Measurements from ENCODE around the gene OR2T33.
"Not testable (repeated sequence)": the region's sequence is repeated elsewhere in the genome, so short reads cannot be mapped to it uniquely, and the experiment has no call there.

Gene OR2T33, protein sequence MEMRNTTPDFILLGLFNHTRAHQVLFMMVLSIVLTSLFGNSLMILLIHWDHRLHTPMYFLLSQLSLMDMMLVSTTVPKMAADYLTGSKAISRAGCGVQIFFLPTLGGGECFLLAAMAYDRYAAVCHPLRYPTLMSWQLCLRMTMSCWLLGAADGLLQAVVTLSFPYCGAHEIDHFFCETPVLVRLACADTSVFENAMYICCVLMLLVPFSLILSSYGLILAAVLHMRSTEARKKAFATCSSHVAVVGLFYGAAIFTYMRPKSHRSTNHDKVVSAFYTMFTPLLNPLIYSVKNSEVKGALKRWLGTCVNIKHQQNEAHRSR

DNA sequence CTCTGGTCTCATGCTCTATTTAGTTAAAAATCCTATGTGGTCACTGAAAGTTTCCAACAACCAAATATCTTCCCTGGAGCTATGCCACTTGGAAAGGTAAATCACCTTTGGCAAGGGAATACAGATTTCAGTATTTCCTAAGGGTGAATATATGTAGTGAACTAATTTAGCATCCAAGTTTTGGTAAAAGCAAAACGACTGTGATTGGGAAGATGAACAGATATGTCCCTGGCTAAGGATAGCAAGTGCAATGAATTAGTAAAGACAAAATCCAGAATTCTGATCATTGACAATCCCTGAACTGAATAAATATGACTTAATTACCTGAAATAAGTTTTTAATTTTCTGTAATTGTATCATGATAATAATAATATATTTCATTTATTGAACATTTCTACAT is at the start of gene OR2T33:
Gene OR2T33 (minus strand): TSS at position 101 of the 400 bp plus-strand sequence. CDS start 4,162 bp downstream, outside the sequence.
- DNase-seq, result no peak

DNA sequence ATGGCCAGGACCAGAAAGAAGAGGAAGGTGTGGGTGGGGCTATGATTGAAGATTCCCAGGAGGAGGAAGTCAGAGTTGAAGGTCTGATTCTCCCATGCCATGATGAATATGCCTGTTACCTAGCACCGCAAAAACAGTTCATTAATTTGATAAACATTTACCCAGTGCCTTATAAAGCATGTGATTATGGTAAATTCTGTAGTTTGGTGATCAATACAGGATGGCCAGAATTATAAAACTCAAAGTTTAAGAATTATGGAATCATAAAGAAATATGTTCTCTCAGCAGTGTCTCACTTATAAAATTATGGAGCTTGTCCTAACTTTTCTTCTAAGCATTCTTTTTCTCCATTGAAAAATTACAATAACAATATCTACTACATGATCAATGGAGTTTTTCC is 46.7 kb upstream of the OR2T33 start, which contains the start of gene OR2M7:
Gene OR2M7 (minus strand): TSS at position 101 of the 400 bp plus-strand sequence. CDS start 0 bp downstream, at position 101.
- no peak for DNase-seq

DNA sequence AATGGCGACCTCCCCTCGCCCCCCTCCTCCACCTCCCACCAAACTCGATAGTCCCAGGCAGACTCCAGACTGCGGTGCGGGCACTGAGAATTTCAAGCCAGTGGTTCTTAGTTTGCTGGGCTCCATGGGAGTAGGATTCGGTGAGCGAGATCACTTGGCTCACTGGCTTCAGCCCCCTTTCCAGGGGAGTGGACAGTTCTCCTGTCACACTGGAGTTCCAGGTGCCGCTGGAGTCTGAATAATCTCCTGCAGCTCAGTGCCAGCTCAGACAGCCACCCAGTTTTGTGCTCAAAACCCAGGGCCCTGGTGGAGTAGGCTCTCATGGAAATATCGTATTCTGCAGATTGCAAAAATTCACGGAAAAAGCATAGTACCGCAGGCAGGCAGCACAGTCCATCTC is 39.0 kb upstream of the OR2T33 start:
- DNase-seq, result no peak

DNA sequence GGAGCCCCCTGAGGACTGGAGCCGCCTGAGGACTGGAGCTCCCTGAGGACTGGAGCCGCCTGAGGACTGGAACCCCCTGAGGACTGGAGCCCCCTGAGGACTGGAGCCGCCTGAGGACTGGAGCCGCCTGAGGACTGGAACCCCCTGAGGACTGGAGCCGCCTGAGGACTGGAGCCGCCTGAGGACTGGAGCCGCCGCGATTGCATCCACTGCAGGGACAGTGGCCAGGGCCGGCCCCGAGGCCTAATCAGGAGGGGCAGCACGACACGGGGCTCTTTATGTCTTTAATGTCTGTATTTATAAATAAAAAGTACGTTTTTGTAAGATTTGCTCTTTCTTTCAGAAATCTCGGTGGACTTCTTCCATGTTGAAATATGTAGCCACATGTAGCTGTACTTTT is 29.0 kb upstream of the OR2T33 start:
- DNase-seq, result not testable (repeated sequence)

DNA sequence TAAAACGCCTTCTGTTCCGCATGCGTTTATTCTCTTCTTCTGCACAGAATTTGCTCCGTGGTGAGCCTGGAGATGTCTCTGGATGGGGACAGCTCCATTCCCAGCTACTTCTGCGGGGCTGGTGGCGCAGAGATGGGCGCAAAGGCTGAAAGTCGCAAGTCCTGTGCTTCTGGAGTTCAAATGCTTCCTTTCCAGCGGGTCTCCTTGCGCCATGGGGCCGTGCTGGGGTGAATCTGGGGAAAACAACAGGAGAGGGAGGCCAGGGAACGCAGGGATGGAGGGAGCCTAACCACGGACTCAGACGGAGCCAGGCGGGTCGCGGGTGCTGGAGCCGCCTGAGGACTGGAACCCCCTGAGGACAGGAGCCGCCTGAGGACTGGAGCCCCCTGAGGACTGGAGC is 28.3 kb upstream of the OR2T33 start:
- no peak for DNase-seq

DNA sequence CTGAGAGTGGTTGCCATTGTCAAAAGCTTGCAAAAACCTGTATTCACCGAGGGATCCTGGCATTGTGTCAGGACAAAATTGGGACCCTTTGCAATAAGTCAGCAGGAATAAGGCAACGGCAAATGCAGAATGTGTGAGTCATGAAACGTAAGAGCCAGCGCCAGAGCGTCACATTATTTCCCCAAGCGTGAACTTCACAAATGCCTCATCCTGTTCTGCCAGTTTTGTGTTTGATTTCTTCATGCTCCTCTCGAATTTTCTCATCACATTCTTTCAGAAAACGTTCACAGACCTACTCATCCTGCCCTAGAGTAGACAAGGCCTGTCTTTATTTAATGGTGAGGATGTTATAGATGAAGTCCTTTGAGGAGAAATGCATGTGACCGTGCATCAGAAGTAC is 27.9 kb upstream of the OR2T33 start:
- not testable (repeated sequence) for DNase-seq

DNA sequence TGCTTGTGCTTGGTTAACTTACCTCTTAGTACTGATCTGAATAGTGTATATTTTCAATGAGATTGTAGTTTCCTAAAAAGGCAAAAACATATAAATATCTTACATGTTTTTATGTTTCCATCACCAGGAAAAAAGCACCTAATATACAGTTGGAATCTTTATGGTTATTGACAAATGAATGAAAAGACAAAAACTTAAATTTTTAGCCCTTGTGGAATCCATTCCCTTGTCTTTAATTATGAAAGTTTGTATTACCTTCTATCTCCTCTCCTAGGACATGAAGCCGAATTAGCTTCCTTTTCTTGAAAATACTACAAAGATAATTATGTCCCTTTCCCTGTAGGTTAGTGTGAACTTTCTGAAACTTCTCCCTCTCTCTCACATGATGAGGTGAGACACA is 25.5 kb upstream of the OR2T33 start, which contains the start of gene OR2T12:
Gene OR2T12 (minus strand): TSS at position 101 of the 400 bp plus-strand sequence. CDS start 7,846 bp downstream, outside the sequence.
- no peak for DNase-seq

DNA sequence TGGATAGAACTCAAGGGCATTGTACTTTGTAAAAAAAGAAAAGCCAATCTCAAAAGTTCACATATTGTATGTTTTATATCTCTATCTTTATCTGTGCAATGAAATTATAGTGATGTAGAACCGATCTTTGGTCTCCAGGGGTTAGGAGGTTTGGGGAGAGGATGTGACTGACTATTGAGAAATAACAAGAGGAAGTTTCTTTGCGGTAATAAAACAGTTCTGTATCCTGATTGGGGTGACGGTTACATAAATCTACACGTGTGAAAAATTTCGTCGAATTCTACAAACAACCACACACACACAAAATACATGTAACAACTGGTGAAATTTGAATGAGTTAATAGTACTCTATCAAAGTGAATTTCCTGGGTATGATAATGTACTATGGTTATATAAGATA is 10.6 kb upstream of the OR2T33 start:
- no peak for DNase-seq

DNA sequence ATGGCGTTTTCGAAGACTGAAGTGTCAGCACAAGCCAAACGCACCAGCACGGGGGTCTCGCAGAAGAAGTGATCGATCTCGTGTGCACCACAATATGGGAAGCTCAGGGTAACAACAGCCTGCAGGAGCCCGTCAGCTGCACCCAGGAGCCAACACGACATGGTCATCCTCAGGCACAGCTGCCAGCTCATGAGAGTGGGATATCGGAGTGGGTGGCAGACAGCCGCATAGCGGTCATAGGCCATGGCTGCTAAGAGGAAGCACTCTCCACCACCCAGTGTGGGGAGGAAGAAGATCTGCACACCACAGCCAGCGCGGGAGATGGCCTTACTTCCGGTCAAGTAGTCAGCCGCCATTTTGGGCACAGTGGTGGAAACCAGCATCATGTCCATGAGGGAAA is 4.6 kb downstream of the OR2T33 start:
- DNase-seq, result not testable (repeated sequence)

DNA sequence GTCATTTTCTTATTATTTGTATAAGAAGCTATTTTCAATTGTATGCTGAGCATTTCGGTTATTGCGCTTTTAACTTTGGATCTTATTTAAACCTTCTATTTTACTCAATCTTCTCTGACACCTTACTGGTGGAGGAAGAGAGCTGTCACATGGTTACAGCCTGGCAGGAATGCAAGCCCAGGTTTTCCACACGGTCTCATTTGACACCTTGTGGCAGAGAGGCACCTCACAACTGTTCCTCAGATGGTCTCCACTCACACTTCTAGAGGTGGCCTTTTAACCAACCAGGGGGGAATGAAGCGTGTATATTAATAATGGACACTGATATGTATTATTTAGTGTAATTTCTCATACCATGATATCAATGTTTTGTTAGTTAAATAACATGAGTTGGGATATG is 9.6 kb downstream of the OR2T33 start:
- DNase-seq, result no peak

DNA sequence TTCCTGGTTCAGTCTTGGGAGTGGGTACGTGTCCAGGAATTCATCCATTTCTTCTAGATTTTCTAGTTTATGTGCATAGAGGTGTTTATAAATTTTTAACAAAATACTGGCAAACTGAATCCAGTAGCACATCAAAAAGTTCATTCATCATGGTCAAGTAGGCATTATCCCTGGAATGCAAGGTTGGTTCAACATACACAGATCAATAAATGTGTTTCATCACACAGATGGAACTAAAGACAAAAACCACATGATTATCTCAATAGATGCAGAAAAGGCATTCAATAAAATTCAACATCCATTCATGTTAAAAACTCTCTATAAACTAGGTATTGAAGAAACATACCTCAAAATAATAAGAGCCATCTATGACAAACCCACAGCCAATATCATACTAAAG is 18.5 kb downstream of the OR2T33 start:
- DNase-seq, result not testable (repeated sequence)

DNA sequence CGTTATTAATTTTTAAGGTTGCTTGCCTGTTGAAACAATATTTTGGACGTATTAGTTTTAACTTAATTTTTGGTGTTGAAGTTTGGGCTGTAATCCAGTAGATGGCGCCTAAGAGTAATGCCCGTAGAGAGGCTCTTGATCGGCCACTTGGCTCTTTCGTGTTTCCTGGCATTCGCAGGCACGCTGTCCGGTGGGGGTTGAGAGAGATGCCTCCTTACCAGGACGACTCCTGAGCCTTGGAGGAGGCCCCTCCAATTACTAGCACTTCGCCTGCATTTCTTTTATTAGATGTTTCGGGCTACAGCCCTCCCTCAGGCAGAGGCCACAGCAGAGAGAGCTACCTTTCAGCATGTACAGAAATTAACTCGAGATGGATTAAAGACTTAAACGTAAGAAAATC is 34.6 kb downstream of the OR2T33 start:
- no peak for DNase-seq

DNA sequence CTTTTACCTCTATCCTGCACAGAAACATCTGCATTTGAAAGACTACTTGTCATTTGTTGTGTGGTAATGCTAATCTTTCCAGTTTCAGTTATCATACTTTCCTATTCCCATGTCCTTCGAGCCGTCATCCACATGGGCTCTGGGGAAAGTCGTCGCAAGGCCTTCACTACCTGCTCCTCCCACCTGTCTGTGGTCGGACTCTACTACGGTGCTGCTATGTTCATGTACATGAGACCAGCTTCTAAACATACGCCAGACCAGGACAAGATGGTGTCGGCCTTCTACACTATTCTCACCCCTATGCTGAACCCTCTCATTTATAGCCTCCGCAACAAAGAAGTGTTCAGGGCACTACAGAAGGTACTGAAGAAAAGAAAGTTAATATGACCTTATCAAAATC is 38.3 kb downstream of the OR2T33 start:
- no peak for DNase-seq

DNA sequence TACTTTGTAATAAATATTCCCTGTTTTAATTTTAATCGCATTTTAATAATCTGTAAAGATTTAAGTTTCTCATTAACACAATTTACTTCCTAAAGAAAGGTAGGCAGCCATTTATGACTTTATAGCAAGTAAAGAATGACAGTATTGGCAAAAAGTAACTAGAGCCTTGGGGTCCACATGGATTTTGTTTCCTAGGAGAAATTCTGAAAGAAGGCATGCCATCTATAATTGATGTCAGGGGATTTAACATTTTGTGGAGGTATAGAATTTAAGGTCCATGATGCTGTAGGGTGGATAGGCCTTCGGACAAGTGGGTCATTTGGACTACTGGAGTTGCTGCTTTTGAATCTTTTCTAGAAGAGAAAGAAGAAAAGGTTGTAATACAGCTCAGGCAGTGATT is 46.7 kb downstream of the OR2T33 start, which contains the start of gene OR2M4:
Gene OR2M4 (plus strand): TSS at position 301 of the 400 bp plus-strand sequence. CDS start 7,512 bp downstream, outside the sequence.
- DNase-seq, result no peak

DNA sequence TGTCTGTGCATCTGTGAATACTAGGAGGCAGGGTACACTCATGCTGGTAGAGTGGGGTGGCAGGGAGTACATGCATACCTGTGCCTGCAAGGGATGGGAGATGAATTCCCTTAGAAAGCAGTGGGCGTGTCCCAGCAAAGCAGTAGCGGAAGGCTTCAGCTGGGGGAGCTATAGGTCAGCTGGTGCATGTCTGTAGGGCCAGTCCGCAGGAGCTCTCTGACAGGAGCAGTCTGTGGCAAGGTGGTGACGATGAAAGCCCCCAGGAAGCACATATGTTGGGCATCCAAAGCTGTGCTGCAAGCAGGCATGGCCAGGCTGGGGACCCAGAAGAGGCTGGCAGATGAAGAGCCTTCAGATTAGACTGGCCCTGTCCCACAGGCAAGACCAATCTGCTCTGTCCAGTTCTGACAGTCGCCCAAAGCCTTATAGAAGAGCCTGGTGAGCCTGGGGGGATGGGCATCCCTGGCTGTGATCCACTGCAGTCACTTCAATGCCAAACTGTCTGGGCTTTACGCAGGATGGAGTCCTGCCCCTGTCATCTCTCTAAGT is 48.3 kb downstream of the OR2T33 start:
- no peak for DNase-seq

DNA sequence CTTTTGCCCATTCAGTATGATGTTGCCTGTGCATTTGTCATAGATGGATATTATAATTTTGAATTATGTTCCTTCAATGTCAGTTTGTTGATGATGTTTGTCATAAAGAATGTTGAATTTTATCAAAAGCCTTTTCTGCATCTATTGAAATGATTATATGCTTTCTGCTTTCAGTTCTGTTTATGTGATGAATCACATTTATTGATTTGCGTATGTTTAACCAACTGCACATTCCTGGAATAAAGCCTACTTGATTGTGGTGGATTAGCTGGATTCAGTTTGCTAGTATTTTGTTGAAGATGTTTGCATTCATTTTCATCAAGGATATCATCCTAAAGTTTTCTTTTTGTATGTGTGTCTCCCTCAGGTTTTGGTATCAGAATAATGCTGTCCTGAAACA is 52.2 kb downstream of the OR2T33 start:
- no peak for DNase-seq

Data from NCI-H1092 (cell line).